ENCODE results near the gene SCMH1.
"Not testable (repeated sequence)": the region's sequence is repeated elsewhere in the genome, so short reads cannot be mapped to it uniquely, and the experiment has no call there.

Gene SCMH1

GRCh38 chr1:41246568-41246967 is 4.5 kb upstream of the SCMH1 start:
- no peak for DNase-seq

GRCh38 chr1:41245659-41246058 is 3.6 kb upstream of the SCMH1 start:
- DNase-seq: no peak

- no peak for DNase-seq
Observed at GRCh38 chr1:41243079-41243385, 926 bp upstream of the SCMH1 start.

- DNase-seq: peak; percentile 92
Observed at GRCh38 chr1:41242342-41243078, 404 bp upstream of the SCMH1 start.

- no peak for DNase-seq
Observed at GRCh38 chr1:41241354-41241748, 755 bp downstream of the SCMH1 start.

GRCh38 chr1:41240781-41241353 is 1.2 kb downstream of the SCMH1 start:
- DNase-seq: peak; percentile 77

- peak; percentile 47 for DNase-seq
Observed at GRCh38 chr1:41239988-41240610, 2.0 kb downstream of the SCMH1 start.

- DNase-seq: no peak
Observed at GRCh38 chr1:41238311-41238988, 3.7 kb downstream of the SCMH1 start.

GRCh38 chr1:41236781-41237180 is 5.3 kb downstream of the SCMH1 start:
- no peak for DNase-seq

- no peak for DNase-seq
Observed at GRCh38 chr1:41235893-41236292, 6.2 kb downstream of the SCMH1 start.

GRCh38 chr1:41233708-41234107 is 8.4 kb downstream of the SCMH1 start:
- DNase-seq: no peak

GRCh38 chr1:41232305-41232704 is 9.8 kb downstream of the SCMH1 start:
- DNase-seq: no peak

GRCh38 chr1:41230656-41231055 is 11.4 kb downstream of the SCMH1 start:
- no peak for DNase-seq

GRCh38 chr1:41229219-41229618 is 12.9 kb downstream of the SCMH1 start:
- DNase-seq: not testable (repeated sequence)

- no peak for DNase-seq
Observed at GRCh38 chr1:41226815-41227434, 15.2 kb downstream of the SCMH1 start.

GRCh38 chr1:41225495-41225894 is 16.6 kb downstream of the SCMH1 start:
- no peak for DNase-seq

GRCh38 chr1:41222496-41222895 is 19.6 kb downstream of the SCMH1 start:
- peak; percentile 88 for DNase-seq

- no peak for DNase-seq
Observed at GRCh38 chr1:41221995-41222394, 20.1 kb downstream of the SCMH1 start.

GRCh38 chr1:41218152-41218551 is 24.0 kb downstream of the SCMH1 start:
- DNase-seq: no peak

- no peak for DNase-seq
Observed at GRCh38 chr1:41217441-41217840, 24.7 kb downstream of the SCMH1 start.

GRCh38 chr1:41215623-41216022 is 26.5 kb downstream of the SCMH1 start:
- DNase-seq: no peak

- DNase-seq: no peak
Observed at GRCh38 chr1:41213341-41213740, 28.8 kb downstream of the SCMH1 start.

GRCh38 chr1:41211608-41212007 is 30.5 kb downstream of the SCMH1 start:
- DNase-seq: not testable (repeated sequence)

- DNase-seq: not testable (repeated sequence)
Observed at GRCh38 chr1:41207053-41207452, 35.1 kb downstream of the SCMH1 start.

Data from NCI-H510A treated with DMSO at 0.1 percent for 48 hours (cell line).